Activated CD8-positive, alpha-beta memory T cell treated with anti-CD3 and anti-CD28 coated beads, Interleukin-2, amount 50 U/mL, for 48 hours (primary cell): ENCODE results near the gene SLC25A52.
"Not testable (repeated sequence)": the region's sequence is repeated elsewhere in the genome, so short reads cannot be mapped to it uniquely, and the experiment has no call there.

Source experiments
- DNase-seq: peaks from one replicate; pipeline ENCODE4 v3.0.0-alpha.2; 2020

Gene SLC25A52

DNA sequence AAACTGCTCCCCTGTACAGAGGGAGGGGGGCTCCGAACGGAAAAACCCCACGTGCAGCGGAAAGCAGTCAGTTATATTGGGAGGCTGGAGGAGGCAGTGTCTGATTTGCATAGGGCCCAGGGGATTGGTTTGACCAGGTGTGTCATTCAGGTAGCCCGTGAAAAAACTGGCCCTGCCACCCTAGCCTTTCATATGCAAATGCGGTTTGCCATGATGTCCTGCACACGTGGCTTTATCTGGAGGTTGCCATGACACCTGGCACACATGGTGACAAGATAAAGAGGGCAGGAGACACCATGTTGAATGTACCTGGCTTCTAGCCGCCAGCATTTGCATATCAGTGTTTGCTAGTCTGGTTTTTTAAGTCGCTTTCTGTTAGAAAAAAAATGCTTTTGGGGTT lies 20.5 kb downstream of the SLC25A52 start:
- DNase-seq, result no peak

DNA sequence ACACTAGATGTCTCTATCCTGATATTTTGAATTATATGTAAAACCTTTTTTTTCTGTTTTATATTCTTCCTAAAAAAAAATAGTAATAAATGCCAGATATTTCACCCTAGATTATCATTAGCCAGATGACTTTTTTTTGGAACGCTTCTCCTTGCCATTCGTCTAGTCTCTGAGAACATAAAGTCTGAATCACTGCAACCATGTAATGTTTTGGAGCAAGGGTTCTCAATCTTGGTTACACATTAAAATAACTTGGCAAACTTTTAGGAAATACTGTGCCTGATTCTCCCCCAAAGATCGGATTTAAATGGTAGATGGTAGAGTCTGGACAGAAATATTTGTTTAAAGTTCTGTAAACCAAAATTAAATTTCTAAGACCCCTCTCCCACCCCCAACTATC lies 21.0 kb downstream of the SLC25A52 start:
- no peak for DNase-seq

DNA sequence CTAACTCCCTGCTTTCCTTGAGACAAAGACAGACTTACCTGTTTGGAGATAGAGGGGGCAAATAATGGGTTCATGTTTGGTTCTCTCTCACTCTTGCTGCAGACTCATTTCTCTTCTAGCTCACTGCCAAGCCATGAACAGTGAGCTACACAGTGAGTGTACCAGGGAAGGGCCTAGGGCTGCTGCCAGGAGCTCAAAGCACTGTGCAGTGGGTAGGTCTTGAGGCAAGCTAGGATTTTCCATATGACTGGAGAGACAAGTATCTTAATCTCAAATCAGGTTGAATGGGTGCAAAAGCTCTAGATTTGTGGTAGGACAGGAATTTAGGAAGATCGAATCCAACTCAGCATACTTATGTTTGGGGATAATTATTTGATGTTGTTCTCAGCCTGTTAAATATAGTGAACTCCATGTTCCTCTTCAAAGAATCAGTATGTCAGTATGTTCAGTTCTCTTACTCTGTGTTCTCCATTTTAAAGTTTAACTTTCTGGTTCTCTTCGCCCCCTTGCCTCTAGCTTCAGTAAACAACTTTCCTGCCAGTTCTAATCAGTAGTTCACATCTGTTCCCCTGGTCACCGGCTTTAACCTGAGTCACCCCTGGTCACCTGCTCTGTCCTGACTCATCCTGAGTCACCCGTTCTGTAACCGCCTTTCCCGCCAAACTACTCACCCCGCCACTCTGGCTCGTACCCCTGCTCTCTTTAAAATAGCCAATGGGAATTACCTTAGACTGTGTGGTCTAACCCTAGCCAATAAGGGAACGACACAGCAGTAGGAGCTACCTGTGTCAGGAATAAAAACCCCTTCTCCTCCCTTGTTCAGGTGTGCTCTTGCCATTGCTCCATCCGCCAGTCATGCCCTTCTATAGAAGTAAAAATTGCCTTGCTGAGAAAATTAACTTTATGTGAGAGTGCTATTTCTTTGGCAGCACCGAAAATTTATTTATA lies 21.9 kb downstream of the SLC25A52 start:
- DNase-seq, result no peak

DNA sequence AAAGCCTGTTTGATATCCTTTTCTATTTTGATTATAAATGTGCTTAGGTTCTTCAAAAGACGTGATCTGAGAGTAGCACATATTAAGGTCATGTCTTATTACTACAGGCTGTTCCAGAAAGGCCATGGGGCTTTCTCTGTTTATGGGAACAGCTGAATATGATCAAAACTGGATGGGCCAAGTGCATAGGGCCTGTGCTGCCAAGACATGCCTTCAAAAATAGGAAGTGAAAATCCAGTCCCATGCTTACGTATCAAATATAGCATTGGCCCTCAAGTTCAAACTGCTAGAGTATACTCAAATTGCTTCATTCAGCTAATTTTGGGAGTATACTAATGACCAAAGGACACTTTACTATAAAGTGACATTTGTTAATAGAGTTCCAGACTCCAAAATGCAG lies 24.1 kb downstream of the SLC25A52 start:
- no peak for DNase-seq

DNA sequence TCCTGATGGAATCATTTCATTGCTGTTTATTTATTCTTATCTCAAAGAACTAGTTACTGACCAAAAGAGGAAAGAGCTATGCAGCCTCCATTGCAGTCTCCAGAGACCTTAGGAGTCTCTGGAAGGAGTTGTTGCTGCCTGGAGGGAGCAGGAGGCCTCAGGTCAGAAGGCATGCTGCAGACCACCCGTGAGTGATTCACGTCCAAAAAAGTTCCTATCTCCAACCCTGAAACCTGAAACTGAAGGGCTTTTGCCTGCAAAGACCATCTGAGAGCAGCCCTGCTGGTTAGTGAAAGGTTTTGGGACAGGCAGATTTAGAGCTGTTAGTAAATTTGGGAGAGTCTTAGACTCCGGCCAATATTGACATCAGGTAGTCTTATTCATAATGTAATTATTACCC lies 29.1 kb downstream of the SLC25A52 start:
- DNase-seq, result no peak

DNA sequence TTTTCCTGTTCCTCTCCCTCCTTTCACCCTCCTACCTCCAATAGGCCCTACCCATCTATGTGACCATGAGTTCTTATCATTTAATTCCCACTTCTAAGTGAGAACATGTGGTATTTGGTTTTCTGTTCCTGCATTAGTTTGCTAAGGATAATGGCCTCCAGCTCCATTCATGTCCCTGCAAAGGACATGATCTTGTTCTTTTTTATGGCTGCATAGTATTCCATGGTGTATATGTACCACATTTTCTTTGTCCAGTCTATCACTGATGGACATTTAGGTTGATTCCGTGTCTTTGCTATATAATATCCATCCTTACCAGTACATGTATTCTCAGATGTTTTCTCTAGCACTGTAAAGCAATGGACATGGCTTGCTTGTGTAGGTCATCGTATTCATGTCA lies 31.5 kb downstream of the SLC25A52 start:
- DNase-seq, result not testable (repeated sequence)

DNA sequence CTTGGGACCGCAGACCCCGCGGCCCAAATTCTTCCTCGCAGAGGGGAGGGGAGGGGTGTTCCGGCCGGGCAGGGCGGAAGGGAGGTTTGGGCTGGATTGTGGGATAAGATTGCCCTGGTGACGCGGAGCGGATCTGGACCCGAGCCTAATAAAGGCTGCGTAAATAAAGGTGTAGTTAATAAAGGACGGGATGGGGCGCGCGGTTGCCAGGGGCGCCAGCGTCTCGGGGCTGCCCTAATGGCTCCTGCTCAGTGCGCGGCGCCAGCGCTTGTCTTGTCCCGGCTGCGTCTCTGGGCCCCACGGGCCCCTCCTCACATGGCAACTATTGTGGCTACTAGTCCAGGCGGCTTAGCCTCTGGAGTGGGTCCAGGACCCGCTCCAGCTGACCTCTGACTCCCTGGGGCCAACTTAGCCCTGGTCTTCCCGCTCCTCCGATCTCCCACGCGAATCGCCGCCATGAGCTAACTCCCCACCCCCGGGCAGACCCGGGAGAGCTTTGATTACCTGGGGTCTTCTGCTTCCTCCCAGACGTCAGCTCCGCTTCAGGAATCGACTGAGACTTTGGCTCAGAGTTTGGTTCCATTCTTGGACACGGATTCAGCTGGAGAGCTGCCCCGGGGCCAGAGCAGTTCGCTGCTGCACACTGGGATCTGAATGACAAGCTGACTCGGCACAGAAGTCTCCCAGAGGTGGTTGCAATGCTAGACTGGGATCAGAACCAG lies 36.5 kb downstream of the SLC25A52 start:
- peak; percentile 54 for DNase-seq

DNA sequence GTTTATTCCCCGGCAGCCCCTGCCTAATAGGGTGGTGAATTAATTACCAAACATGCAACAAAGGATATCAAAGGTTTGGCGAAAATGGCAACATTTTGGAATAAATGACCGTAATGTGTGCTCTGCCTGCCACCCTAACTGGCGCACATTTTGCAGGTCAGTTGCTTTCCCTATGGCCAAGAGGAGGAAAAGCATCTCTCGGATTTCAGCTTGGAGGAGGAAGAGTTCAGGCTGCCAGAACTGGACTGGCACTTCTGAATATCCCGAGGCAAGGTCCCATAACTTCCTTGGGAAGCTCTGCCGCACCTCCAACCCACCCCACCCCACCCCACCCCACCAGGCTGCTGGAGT lies 37.1 kb downstream of the SLC25A52 start:
- DNase-seq, result no peak

DNA sequence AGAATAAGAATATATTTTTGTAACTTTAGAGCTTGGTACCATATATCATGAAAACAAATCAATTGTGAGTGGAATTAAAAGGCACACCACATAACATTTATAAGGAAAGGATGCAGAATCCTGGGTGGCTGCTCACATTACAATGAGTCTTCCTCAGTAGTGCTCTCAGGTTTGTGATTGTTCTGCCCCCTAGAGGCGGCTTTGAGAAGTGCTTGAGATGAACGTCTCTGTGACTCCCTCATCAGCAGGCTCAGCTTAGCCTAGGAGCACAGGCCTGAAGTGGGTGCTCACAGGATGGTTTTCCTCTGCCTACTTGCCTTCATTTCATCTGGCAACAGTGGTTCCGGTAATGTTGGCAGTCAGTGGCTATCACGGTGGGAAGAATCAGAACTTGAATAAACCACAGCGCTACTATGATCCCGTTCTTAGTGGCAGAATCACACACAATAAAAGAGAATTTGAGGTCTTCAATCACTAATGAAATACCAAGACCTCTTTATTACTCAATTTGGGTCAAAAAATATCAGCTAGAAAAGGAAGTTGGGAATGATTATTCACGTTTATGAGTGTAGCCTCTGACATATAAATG lies 38.2 kb downstream of the SLC25A52 start:
- DNase-seq, result peak; percentile 88

DNA sequence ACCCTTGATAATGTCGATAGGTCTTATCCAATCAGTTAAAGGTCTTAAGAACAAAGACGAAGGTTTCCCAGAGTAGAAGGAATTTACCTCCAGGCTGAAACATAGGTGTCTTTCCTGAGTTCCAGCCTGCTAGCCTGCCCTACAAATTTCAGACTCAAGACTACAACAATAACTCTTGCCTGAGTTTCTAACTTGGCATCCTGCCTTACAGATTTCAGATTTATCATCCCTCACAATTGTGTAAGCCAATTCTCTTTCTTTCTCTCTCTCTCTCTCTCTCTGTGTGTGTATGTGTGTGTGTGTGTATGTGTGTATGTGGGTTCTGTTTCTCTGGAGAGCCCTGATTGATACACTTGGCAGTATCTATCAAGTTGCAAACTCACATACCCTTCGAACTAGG lies 39.1 kb downstream of the SLC25A52 start:
- no peak for DNase-seq

DNA sequence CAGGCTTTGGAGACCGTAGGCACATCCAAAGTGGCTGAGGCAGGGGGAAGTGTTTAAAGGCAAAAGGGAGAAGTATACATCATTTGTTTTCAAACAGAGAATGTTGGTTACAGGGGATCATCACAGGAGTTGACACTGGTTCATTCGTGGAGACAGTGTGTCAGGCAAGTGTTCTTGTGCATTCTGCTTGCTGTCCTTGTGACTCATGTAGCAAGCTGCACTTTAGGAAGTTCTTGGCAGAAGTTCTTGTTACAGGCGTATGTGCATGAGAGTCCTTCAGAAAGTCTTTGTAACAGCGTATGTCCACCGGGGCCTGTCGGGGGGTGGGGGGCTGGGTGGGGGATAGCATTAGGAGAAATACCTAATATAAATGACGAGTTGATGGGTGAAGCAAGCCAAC lies 39.8 kb downstream of the SLC25A52 start:
- no peak for DNase-seq

DNA sequence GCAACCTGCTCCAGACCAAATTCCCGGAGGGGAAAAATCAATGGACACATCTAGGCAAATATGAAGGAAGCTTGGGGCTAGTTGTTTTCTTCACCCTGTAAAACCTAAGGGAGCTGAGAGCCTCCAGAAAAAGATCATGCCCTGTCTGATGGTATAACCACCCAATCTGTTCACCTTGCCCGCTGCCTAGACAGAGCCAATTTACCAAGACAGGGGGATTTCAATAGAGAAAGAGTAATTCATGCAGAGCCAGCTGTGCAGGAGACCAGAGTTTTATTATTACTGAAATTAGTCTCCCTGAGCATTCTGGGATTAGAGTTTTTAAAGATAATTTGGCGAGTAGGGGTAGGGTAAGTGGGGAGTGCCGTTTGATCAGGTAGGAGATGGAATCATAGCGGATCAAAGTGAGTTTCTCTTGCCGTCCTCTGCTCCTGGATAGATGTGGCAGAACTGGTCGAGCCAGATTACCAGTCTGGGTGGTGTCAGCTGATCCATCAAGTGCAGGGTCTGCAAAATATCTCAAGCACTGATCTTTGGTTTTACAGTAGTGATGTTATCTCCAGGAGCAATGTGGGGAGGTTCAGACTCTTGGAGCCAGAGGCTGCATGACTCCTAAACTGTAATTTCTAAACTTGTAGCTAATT lies 41.2 kb downstream of the SLC25A52 start:
- DNase-seq, result no peak

DNA sequence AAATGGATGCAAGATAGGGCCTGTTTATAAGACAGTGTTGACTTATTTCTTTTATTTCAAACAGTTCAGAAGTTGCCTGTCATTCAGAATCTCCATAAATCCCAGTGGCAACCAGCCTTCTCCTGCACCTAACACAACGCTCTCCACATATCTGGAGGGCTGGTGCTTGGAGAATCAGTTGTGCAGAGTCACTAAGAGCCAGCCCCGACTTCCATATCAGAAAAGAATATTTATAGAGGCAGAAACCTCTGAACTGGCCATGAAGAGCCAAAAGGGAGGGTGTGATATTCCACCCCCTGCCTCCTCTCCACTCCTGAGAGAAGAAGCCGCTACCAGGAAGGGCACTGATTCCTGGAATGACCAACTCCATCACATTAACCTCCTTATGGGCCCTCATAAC lies 42.3 kb downstream of the SLC25A52 start:
- DNase-seq, result no peak

DNA sequence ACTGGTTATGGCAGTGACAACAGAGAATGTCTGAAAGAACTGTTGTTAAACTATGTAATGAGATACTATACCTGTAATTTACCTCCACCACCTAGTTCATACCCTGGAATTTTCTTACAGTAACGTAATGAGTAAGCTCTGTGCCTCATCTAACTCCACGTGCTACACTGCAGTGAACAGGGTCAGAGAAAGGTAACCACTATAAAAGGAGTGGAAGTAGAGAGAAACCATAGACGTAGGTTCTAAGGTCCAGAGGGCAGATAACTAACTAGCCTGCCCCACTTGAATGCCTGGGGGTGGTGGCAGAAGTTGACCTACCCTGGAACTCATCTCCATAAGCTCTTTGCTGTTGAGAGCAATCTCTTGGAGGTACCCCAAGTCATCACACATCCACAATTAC lies 44.3 kb downstream of the SLC25A52 start:
- no peak for DNase-seq

DNA sequence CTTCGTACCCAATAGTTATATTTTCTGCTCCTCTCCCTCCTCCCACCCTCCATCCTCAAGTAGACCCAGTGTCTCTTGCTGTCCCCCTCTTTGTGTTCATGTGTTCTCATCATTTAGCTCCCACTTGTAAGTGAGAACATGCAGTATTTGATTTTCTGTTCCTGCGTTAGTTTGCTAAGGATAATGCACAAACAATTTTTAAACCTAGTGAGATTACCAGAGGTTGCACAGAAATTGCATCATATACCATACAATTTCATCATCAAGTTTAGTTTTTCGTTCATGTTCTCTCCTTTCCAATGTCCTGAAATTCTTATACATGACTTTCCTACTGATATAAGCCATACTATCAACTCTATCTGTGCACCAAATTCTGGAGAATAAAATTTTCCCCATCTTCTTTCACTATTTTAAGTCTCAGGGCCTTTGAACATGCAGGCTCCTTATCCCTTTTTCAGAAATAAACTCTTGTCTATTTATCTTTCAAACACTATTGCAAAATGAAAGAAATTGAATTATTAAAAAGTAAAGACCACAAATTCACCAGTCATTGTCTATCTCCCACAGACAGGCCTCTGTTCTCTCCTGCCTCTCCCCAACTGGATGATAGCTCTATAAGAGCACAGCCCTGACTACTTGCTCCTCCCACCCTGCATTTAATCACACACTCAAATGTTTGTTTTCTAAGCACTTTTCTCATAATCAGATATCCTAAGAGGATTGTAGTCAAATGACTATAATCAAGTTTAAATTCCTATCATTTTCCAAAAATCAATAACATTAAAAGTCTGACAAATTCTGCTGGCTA lies 49.1 kb downstream of the SLC25A52 start:
- DNase-seq, result no peak

DNA sequence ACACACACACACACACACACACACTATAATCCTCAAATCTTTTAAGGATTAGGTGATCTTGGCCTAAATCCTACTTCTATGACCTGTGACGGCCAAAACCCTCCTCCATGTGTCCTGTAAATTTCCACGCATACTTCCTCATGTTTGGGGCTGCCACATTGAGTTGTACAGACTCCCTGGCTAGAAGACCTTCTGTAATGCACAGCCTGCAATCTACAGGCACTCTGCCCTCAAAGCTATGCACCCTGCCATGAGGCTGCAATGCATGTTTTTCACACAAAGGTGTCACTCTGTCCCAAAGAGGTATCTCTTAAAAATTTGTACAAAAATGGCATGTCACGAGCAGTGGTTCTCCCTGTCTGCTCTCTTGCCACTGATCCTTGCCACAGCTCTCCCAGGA lies 49.9 kb downstream of the SLC25A52 start:
- no peak for DNase-seq
